ENCODE data around the gene TSPAN12.

DNA sequence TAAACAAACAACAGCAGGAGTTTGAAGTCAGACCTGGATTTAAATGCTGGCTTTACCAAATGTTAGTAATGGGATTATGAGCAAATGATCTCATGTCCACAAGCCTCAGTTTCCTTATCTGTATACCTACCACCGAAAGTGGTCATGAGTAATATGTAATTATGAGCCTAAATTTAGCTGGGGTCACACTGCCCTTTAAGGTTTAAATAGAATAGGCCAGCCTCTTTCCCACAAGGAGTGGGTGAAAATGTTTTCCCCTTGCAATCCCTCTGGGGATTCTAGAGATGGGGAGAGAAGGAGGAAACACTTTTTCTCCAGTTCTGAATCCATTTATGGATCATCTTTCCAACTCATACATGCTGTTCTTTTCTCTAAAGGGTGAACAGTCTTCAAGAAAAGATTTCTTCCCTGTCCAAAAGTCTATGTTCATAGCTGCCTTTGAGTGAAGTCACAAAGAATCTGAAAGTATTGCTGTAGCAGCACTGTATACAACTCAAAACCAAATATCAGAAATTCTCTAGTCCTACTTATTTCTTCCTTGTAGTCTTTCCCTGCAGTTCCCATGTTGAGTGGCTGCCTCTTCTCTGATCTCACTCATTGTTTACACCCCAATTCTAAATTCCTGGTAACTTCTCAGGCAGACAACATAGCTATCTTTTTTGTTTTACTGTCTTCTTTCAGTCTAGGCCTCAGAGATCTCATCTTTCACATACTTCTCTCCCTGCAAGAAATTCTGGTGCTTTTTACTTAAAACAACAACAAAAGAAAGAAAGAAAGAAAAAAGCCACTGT is 7.4 kb upstream of the TSPAN12 start:
- TF ChIP-seq, protein P1, sequence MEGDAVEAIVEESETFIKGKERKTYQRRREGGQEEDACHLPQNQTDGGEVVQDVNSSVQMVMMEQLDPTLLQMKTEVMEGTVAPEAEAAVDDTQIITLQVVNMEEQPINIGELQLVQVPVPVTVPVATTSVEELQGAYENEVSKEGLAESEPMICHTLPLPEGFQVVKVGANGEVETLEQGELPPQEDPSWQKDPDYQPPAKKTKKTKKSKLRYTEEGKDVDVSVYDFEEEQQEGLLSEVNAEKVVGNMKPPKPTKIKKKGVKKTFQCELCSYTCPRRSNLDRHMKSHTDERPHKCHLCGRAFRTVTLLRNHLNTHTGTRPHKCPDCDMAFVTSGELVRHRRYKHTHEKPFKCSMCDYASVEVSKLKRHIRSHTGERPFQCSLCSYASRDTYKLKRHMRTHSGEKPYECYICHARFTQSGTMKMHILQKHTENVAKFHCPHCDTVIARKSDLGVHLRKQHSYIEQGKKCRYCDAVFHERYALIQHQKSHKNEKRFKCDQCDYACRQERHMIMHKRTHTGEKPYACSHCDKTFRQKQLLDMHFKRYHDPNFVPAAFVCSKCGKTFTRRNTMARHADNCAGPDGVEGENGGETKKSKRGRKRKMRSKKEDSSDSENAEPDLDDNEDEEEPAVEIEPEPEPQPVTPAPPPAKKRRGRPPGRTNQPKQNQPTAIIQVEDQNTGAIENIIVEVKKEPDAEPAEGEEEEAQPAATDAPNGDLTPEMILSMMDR (IDR thresholded peaks at IDR 0.05) = no peak
- TF ChIP-seq POLR2A (IDR thresholded peaks at IDR 0.05) = no peak
